Endometrial microvascular endothelial cells (primary cell): ENCODE data around the gene MTG1. TPM values are rescaled to one million over a fixed set of nuclear protein-coding genes. Genes with fewer than 3 reads are reported as not detected.
"Not testable (repeated sequence)": the region's sequence is repeated elsewhere in the genome, so short reads cannot be mapped to it uniquely, and the experiment has no call there.

Experiments
- in situ Hi-C: cut with HindIII; loops from 2 replicates; pipeline ENCODE4 v1.10.0; 2017; ENCODE audit warnings: low sequenced_read_pairs, low pct_unique_long_range_greater_than_20kb; ENCODE audit errors: inconsistent ontology term
- total RNA-seq: library from RNA; depleted of rRNA; stranded (reverse); fragments of >200 nt; gene quantifications from one replicate; pipeline ENCODE4 v1.2.3, GENCODE V29; 2015; ENCODE audit errors: inconsistent ontology term

Gene MTG1
- total RNA-seq, 1 donor from 2014 or later: 28.0 TPM

DNA sequence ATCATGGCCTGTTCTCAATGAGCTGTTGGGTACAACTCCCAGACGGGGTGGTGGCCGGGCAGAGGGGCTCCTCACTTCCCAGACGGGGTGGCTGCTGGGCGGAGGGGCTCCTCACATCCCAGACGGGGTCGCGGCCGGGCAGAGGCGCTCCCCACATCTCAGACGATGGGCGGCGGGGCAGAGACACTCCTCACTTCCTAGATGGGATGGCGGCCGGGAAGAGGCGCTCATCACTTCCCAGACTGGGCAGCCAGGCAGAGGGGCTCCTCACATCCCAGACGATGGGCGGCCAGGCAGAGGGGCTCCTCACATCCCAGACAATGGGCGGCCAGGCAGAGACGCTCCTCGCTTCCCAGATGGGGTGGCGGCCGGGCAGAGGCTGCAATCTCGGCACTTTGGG, 20.4 kb downstream of the MTG1 start:
- in situ Hi-C loops: not testable (repeated sequence)

DNA sequence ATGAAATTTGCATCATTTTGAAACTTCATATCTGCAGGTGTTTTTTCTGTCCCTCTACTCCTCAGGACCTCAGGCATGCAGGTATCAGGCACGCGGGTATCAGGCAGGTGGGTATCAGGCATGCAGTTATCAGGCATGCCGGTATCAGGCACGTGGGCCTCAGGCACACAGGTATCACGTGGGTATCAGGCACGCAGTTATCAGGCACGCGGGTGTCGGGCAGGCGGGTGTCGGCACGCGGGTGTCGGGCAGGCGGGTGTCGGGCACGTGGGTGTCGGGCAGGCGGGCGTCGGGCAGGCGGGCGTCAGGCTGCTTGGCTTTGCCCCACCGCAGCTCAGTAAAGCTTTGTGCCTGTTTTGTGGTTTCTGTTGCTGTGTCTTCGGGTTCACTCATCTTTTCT, 21.8 kb downstream of the MTG1 start:
- in situ Hi-C loops: no loop called here

- in situ Hi-C loops: no loop called here
Observed at GRCh38 chr10:133418289-133418993, 24.5 kb downstream of the MTG1 start.

DNA sequence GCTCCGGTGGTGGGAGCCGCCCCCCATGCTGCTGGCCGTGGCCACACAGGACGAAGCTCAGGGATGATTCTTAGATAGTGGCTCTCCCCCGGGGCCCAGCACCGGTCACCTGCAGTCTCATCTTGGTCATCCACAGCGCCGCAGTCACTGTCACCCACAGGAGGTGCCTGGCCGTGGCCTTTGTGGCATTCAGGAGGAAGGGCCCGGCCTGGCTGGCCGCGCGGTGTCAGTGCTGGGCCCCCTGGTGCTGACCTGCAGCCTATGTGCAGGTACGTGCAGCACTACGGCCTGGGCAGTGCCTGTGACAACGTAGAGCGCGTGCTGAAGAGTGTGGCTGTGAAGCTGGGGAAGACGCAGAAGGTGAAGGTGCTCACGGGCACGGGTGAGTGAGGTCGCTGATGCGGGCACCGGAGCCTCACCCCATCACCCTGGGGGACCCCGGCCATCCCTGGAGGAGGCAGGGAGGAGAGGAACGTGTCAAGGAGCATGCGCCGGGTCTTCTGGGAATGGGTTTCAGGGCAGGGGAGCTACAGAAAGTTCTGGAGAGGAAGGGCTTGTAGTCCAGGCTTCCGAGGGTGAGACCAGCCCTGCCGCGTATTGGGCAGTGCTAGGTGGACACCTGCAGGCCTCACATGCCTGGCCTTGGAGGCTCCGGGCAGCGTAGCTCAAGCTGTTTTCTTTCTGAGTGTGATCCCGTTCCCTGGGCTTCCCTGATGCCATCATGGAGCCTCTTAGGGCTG, 25.4 kb downstream of the MTG1 start:
- in situ Hi-C loops: no loop called here

- in situ Hi-C loops: no loop called here
Observed at GRCh38 chr10:133420028-133420427, 26.1 kb downstream of the MTG1 start.

GRCh38 chr10:133420579-133420978, 26.6 kb downstream of the MTG1 start:
- in situ Hi-C loops: no loop called here

DNA sequence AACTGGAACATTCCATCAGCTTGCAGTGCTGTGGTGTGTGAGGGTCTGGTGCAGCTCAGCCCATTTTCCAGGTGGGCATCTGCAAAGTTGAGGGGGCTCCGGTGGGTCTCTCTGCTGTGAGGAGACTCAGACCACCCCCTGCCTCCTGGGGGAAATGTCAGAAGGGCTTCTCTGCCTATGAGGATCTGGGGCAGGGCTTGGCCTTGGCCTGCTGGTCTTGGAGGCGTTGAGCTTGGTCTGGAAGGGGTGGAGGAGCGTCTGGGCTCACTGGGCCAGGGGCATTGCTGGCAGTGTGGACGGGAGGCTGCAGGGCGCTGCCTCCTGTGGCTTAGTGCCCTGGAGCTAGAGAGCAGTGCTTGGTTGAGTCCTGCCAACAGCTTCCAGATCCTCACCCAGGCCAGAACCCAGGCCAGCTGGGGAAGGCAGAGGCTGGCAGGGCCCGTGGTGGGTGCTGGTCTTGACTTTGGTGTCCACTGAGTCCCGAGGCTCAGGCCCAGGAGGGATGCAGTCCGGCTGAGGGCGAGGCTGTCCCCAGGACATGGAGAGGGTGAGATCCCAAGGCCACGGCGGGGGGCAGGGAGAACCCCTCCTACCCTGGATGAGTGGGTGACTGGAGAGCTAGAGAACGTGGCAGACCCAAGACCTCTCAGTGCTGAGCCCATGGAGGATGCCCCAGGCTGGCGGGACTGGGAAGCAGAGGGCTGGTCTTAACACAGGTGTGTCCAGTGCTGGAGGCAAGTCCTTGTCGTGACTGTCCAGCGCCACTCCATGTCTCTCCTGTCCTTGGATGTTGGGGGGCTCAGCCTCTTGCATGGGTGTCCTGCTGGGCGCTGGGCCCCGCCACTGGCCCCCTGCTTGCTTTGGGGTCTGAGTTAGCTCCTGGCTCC, 27.6 kb downstream of the MTG1 start:
- in situ Hi-C loops: no loop called here

- in situ Hi-C loops: no loop called here
Observed at GRCh38 chr10:133422223-133422806, 28.4 kb downstream of the MTG1 start.

DNA sequence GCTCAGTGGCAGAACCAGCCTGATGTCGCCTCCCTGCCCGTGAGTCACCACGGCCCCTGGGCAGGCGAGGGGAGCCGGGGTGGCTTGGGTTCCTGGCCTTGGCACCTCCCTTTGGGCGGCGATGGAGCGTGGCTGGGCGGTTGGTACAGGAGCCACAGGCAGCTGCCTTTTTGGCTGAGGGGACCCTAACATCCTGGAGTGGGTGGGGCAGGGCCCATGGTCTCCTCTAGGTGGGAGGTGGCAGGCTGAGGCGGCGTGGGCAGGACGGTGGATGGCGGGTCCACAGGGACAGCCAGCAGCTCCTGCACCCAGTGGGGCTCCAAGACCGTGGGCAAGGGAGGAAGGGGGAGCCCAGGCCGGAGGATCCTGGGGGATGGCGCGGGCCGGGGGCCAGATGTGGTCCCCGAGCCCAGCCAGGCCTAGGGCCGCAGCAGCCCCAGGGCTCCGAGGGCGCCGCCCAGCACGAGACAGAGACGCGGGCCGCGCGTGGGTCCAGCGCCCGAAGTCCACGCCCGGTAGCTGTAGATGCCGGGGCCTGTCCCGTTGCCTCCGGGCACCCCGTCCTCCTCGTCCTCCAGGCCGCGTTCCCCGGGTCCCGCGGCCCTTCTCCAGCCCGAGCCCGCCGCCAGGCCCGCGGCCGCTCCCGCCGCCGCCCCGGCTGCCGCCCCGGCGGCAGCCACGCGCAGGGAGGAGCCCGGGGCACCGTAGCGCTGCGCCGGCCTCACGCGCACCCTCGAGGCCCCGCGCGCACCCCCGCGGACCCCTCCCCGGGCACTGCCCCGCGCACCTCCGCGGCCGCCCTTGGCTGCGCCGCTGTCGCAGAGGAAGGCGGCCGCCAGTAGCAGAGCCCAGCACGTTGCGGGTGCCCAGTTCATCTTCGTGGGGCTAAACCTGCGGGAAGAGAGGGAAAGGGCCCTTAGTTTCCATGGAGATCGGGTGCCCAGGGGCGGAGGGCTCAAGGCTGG, 29.1 kb downstream of the MTG1 start:
- in situ Hi-C loops: no loop called here

GRCh38 chr10:133424102-133424501, 30.1 kb downstream of the MTG1 start:
- in situ Hi-C loops: not testable (repeated sequence)

DNA sequence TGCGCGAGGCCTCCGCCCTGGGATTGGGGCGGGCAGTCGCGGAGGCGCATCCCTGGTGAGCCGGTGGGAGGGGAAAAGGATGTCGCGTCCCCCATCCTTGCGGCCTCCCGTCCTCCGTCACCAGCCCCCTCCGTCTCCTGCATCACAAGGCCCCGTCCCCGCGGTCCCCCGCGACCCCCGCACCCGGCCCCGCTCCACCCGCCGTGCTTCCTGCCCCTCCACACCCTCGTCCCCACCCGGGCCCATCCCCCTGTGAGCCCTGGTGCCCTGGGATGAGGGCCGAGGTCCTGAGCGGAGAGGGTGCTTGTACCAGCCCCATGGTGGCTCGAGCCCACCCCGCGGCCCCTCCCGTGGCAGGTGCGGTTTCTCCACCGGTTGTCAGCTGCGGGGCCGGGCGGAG, 30.6 kb downstream of the MTG1 start, which contains the start of gene SPRN:
TSS of gene SPRN (minus strand) at position 25 of the 400 bp plus-strand sequence. CDS start 944 bp downstream, outside the sequence.
- in situ Hi-C loops: not testable (repeated sequence)

DNA sequence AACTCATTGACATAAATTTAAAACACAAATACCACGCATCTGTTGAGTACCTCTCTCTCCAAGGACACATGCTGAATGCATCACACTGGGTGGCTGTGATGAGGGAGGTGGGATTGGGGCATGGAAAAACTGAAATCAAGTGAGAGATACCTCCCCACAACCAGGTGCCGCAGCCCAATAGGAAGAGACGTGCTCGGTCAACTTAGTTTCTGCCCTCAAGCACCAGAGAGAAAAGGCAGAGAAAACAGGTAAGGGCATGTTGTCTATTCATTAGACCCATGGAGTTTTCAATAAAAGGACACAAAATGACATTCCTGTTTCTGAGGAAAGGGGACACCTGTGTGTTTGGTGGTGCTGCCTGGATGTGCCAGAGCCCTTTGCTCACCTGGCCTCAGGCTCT, 35.6 kb downstream of the MTG1 start:
- in situ Hi-C loops: not testable (repeated sequence)

DNA sequence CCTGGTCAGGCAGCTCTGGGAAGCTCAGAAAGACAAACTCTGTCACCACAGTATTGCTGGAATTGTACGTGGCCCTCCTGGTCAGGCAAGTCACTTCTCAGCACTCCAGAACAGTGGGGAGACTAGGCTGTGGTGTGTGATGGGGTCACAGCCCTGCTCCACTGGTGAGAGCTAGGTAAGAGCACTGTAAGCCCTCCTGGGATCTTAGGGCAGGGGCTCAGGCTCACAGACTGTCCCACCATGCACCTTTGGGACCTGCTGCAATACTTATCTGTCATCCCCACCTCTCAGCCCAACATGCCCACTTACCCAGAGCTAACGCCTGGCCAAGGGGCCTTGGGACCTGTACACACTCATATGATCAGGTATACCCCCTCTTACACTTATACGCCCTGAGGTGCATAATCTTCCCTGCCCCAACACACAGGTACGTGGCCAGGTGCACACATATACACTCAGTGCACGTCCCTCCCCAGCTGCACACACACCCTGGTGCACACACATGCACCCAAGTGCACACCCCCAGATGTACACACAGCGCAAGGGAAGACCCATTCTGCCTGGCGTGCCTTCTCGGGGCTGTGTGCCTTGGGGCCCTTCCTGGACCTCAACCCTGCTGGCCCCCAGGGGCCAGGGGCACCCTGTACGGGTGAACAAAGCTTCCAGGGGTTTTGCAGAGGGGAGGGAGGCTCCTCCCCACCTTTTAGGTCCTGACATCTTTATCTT, 38.1 kb downstream of the MTG1 start:
- in situ Hi-C loops: not testable (repeated sequence)

DNA sequence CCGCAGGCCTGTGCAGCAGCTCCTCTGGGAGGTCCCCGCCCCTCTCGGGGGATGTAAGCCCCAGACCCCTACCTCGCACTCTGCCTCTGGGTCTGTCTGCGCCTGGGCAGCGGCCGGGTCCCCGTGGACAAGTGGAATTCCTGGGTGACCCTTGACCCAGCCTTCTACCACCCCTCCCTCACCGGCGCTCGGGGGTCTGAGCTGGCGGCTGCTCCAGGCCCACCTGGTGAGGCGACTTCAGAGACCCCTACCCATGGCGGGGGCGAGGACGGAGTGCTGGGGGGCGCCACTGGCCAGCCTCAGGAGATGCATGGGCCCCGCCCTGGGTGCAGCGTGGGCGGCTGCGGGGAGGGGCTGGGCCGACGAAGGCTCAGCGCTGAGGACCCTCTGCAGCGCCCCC, 38.8 kb downstream of the MTG1 start:
- in situ Hi-C loops: not testable (repeated sequence)

GRCh38 chr10:133438711-133439273, 44.8 kb downstream of the MTG1 start:
- in situ Hi-C loops: no loop called here

DNA sequence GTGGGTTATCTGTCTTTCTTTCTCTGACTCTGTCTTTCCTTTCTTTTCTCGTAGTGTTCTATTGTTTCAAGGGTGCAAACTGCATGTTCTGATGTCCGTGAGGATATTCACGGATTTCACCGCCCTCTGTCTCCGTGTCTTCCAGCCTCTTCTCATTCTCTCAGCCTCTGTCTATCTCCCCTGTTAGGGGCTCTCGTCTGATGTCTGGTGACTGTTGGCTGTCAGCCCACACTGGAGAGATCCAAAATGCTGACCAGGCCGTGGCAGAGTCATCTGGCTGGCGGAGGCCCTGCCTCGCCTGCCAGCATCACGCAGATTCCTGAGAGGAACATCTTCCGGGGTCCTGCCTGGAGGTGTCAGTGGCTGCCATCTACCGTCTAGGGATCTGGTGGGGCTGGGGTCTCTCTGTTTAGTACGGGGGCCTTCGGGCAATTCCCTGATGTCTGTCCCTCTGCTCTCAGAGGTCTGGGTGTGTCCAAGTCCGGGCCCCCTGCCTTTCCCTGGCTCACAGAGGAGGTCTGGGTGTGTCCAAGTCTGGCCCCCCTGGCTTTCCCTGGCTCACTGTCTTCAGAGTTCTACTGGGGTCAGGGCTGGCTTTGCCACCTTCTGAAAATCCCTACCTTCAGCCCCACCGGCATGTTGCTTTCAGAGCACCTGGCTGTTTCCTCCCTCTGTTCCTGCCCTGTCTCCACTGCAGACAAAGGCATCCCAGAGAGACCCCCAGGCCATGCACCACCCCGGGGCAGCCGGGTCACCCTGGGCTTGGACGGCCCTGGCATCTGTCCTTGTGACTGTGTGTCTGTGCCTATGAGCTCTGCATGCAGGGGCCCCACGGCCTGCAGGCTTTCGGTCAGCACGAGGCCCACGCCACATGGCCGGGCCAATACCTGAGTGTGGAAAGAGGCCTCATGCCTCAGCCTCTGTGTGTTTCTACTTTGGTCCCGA, 45.8 kb downstream of the MTG1 start:
- in situ Hi-C loops: no loop called here
